Mucosa of descending colon (tissue), 3 donors: ENCODE results near the gene MFSD11. TPM values are rescaled to one million over a fixed set of nuclear protein-coding genes. Genes with fewer than 3 reads are reported as not detected.

Source experiments
- ATAC-seq: fragments of 200-7000 bp; cut with Tn5 transposase; one replicate; pipeline ENCODE4 v1.9.1; 2020; ENCODE audit warnings: mild to moderate bottlenecking, moderate library complexity
- DNase-seq, 3 donors: peaks; one replicate each; pipeline ENCODE4 v3.0.0-alpha.2; 2020
- H3K36me3 ChIP-seq: fragments of 200-600 bp; one replicate; pipeline ENCODE4 v1.8.0; 2021; ENCODE audit warnings: low read depth, mild to moderate bottlenecking
- H3K4me1 ChIP-seq: fragments of 200-600 bp; one replicate; pipeline ENCODE4 v1.8.0; 2021; ENCODE audit warnings: low read depth, mild to moderate bottlenecking
- H3K4me3 ChIP-seq: fragments of 200-600 bp; one replicate; pipeline ENCODE4 v1.8.0; 2021; ENCODE audit warnings: mild to moderate bottlenecking
- H3K9me3 ChIP-seq: fragments of 200-600 bp; one replicate; pipeline ENCODE4 v1.8.0; 2021; ENCODE audit warnings: mild to moderate bottlenecking
- intact Hi-C, 2 donors: fragments of 100-400 bp; cut with DNase I in 1 of 2; cut with micrococcal nuclease in 1 of 2; formaldehyde crosslinking; loops; one replicate each; pipeline versions ENCODE4 v1.11.0 to v1.11.1; 2022; cut with DNase I, micrococcal nuclease
- total RNA-seq, 3 donors: library from RNA; stranded (reverse); fragmentation: NEBNext Ultra II Directional in 2 of 3; extraction: Animal tissue kit (Norgen Biotek cat#: 25700) in 2 of 3; gene quantifications; one replicate each; pipeline versions ENCODE4 v1.2.1 to v1.2.4, GENCODE V29; 2021 to 2023
- TF ChIP-seq, protein P1 (sequence below): fragments of 200-600 bp; IDR thresholded peaks from one replicate; pipeline ENCODE4 v1.8.0; 2022; ENCODE audit warnings: antibody characterized with exemption, mild to moderate bottlenecking
- donor health status: DM: no; HTN: no; CAD: no; lungs with moderate emphysema.
- donor health status: DM: no; HTN: no; CAD: no.
- donor health status: DM: no; HTN: yes; CAD: no.

Gene MFSD11
- total RNA-seq, 3 donors from 2014 or later = 31.2 to 38.2 (median 33.2) TPM

DNA sequence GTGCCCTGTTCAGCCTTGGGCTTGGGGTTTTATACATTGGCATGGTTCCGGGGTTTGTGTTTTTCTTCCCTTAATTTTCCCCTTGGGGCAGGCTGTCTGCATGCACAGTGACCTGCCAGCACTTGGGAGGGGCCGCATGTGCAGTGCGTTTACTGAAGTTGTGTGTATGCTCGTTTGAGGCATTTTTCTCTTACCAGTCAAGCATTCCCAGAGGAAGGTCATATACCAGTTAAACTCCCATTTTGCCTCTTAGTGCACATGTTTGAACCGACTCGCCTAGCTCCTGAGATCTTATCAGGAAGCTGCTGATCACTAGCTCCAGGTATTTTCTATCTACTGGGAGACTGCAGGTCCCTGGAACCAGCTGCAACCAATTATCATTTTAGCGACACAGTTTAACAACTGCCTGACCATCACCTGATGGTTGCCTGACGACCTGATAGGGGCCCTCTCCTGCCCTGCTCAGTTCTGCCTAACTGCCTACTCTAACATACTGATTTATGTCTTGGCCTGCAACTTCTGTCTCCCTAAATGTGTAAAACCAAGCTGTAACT, 51.4 kb downstream of the MFSD11 start:
- no peak overlapping the region for H3K4me3 ChIP-seq
- ATAC-seq (no peak), DNase-seq (no peak)
- no peaks in the 10 kb centered on the region for H3K4me1 ChIP-seq
- no peaks in the 10 kb centered on the region for H3K9me3 ChIP-seq
- intact Hi-C loops = no loop called here
- H3K36me3 ChIP-seq = no peaks in the 10 kb centered on the region
- TF ChIP-seq, protein P1, sequence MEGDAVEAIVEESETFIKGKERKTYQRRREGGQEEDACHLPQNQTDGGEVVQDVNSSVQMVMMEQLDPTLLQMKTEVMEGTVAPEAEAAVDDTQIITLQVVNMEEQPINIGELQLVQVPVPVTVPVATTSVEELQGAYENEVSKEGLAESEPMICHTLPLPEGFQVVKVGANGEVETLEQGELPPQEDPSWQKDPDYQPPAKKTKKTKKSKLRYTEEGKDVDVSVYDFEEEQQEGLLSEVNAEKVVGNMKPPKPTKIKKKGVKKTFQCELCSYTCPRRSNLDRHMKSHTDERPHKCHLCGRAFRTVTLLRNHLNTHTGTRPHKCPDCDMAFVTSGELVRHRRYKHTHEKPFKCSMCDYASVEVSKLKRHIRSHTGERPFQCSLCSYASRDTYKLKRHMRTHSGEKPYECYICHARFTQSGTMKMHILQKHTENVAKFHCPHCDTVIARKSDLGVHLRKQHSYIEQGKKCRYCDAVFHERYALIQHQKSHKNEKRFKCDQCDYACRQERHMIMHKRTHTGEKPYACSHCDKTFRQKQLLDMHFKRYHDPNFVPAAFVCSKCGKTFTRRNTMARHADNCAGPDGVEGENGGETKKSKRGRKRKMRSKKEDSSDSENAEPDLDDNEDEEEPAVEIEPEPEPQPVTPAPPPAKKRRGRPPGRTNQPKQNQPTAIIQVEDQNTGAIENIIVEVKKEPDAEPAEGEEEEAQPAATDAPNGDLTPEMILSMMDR = no peak

DNA sequence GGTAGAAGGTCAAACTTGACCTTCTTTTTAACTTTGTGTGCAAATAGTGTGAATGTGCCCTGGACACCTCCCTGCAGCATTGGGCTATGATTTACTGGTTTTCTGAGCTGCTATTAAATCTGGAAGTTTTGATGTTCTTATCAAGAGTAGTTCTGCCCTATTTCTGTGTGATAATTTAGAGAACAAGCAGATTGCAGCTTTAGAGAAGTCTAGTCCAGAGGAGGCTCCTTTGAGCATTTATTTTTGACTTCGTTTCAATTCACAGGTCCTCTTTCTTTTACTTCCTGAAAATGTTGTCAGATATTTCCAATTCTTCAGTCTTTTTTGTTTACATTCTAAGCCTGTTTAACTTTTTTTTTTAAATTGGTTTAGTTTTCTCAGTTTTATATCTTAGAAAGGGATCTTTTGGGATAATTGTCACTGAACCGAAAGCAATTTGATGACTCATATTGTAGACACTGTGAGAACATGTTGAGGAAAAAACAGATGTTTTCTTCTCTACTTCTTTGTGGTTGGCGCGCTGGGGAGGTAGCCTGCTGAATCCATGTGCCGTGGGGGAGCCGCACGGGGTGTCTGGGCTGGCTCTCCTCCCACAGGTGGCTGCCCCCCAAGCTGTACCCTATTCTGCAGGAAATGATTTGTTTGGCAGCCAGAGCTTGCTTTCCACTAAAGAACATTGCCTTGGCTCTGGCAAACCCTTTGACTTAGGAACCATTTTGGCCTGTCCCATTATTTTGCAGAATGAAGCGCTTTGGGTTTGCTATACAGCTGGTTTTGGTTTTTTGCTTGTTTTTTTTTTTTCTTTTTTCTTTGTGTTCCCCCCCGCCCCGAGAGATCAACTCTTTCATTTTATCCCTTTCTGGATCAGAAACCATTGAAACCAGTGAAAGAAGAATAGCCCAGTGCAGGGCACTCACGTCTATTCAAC, 53.4 kb downstream of the MFSD11 start:
- TF ChIP-seq, protein P1 = no peak
- Histone ChIP-seq H3K9me3 (no peaks in the 10 kb centered on the region), H3K4me1 (no peaks in the 10 kb centered on the region), H3K36me3 (no peaks in the 10 kb centered on the region), H3K4me3 (no peak overlapping the region)
- intact Hi-C loops = no loop called here
- ATAC-seq (peak; percentile 60), DNase-seq (peak; percentile 25 to 60 (median 46))

DNA sequence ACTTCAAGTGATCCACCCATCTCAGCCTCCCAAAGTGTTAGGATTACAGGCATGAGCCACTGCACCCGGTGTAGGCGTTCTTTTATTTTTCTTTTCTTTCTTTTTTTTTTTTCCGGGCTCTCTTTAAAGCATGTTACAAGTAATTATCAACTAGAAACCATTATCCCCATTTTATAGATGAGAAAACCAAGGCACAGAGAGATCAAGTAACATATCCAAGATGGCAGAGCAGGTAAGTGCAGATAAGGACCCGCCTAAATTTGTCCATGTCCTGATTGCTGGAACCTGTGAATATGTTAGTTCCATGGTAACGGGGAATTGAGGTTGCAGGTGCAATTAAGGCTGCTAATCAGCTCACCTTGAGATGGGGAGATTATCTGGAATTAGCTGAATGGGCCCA, 54.4 kb downstream of the MFSD11 start:
- H3K36me3 ChIP-seq = no peaks in the 10 kb centered on the region
- no peaks in the 10 kb centered on the region for H3K4me1 ChIP-seq
- no peak overlapping the region for H3K4me3 ChIP-seq
- ATAC-seq = no peak
- H3K9me3 ChIP-seq = no peaks in the 10 kb centered on the region
- intact Hi-C loops = no loop called here
- TF ChIP-seq, protein P1 = no peak
- DNase-seq = no peak

DNA sequence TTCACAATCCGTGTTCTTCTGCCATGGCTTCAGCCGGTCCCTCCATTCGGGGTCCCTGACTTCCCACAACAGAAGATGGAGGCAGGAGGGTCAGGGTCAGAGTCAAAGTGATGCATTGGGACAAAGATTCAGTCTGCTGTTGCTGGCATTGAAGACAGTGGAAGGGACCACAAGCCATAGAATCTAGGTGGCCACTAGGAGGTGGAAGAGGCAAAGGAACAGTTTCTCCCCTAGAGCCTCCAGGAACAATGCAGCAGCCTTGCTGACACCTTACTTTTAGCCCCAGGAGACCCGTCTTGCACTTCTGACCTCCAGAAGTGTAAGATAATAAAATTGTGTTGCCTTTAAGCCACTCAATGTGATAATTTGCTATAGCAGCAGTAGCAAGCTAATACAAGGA, 55.9 kb downstream of the MFSD11 start:
- ATAC-seq (no peak), DNase-seq (no peak)
- intact Hi-C loops = no loop called here
- Histone ChIP-seq H3K4me1 (no peaks in the 10 kb centered on the region), H3K9me3 (no peaks in the 10 kb centered on the region), H3K36me3 (no peaks in the 10 kb centered on the region), H3K4me3 (no peak overlapping the region)
- TF ChIP-seq, protein P1 = no peak

DNA sequence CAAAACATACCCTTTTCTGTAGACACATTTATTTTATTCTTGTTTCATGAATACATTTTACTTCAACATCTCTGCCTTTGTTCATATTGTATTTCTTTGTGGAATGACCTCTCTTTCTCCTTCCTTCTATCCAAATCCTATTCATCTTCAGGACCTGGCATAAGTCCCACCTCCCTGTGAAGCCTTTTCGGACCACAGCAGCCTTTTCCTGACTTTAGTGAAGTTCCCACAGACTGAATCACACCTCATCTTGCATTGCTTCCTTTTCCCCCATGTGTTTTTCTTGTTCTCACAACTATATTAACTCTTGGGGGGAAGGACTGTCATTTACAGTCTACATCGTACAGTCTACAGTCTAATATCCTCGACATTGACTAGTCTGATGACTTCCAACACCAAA, 58.2 kb downstream of the MFSD11 start:
- ATAC-seq (no peak), DNase-seq (no peak)
- Histone ChIP-seq H3K36me3 (no peaks in the 10 kb centered on the region), H3K4me1 (no peaks in the 10 kb centered on the region), H3K4me3 (no peak overlapping the region), H3K9me3 (no peaks in the 10 kb centered on the region)
- TF ChIP-seq, protein P1 = no peak
- intact Hi-C loops = no loop called here
